ENCODE results near the gene THSD4. TPM values are rescaled to one million over a fixed set of nuclear protein-coding genes. Genes with fewer than 3 reads are reported as not detected.

THSD4 gene
- total RNA-seq, 1 experiment from 2014 or later, result 29.0 TPM

- Histone ChIP-seq H3K9me3 (ENCODE audit: low read length) (no peaks in the 10 kb centered on the region), H3F3A (ENCODE audit: low read length, unreplicated experiment) (no peaks in the 10 kb centered on the region), H3K4me2 (ENCODE audit: low read length) (no peak overlapping the region), H3K4me3 (ENCODE audit: low read length) (no peak overlapping the region), H3K4me1 (ENCODE audit: insufficient read depth, low read length) (no peaks in the 10 kb centered on the region), H3K27me3 (ENCODE audit: low read length) (no peaks in the 10 kb centered on the region), H3K9ac (ENCODE audit: low read length) (no peak overlapping the region), H2AFZ (ENCODE audit: low read length) (no peak overlapping the region), H3K79me2 (ENCODE audit: low read length) (no peaks in the 10 kb centered on the region), H3K36me3 (ENCODE audit: low read depth, low read length) (peaks cover 15% of the 10 kb centered on the region), H3K27ac (ENCODE audit: low read length) (no peak overlapping the region), H4K20me1 (ENCODE audit: low read length) (no peaks in the 10 kb centered on the region), H3K9me2 (replicated peaks; ENCODE audit: low read length) (no peaks in the 10 kb centered on the region)
- no TSS peak for BruUV-seq (replicated peaks)
- POLR2A ChIA-PET (ENCODE audit: unreplicated experiment), result no interaction called here
- no peak for ATAC-seq
- CTCF ChIA-PET, result no interaction called here
- intact Hi-C loops (cut with micrococcal nuclease), result no loop called here
- TF ChIP-seq CTCF (conservative IDR thresholded peaks at IDR 0.05; ENCODE audit: low read depth, low read length), result no peak
- no peak for TF ChIP-seq EZH2 (IDR thresholded peaks at IDR 0.05; ENCODE audit: low read length, unreplicated experiment)
- TF ChIP-seq EZH2phosphoT487 (IDR thresholded peaks at IDR 0.05; ENCODE audit: borderline replicate concordance, low read length), result no peak
- no peak for DNase-seq
These were observed 108.8 kb downstream of the THSD4 start for GRCh38 chr15:71224024-71224423.

GRCh38 chr15:71225851-71226250 lies 110.6 kb downstream of the THSD4 start:
- H3K9me3 ChIP-seq (ENCODE audit: low read length), result no peaks in the 10 kb centered on the region
- CTCF ChIA-PET, result no interaction called here
- no peak overlapping the region for H3K4me3 ChIP-seq (ENCODE audit: low read length)
- H3K27ac ChIP-seq (ENCODE audit: low read length), result no peak overlapping the region
- no peaks in the 10 kb centered on the region for H3K4me1 ChIP-seq (ENCODE audit: insufficient read depth, low read length)
- TF ChIP-seq EZH2 (IDR thresholded peaks at IDR 0.05; ENCODE audit: low read length, unreplicated experiment) (no peak), CTCF (conservative IDR thresholded peaks at IDR 0.05; ENCODE audit: low read depth, low read length) (no peak), EZH2phosphoT487 (IDR thresholded peaks at IDR 0.05; ENCODE audit: borderline replicate concordance, low read length) (no peak)
- no peaks in the 10 kb centered on the region for H3F3A ChIP-seq (ENCODE audit: low read length, unreplicated experiment)
- H3K36me3 ChIP-seq (ENCODE audit: low read depth, low read length), result peaks cover 5% of the 10 kb centered on the region; the same call in 1 of the 2 replicates
- DNase-seq (no peak), ATAC-seq (no peak)
- H3K9ac ChIP-seq (ENCODE audit: low read length), result no peak overlapping the region
- POLR2A ChIA-PET (ENCODE audit: unreplicated experiment), result no interaction called here
- no peaks in the 10 kb centered on the region for H4K20me1 ChIP-seq (ENCODE audit: low read length)
- no peak overlapping the region for H3K4me2 ChIP-seq (ENCODE audit: low read length)
- H3K79me2 ChIP-seq (ENCODE audit: low read length), result no peaks in the 10 kb centered on the region
- no peaks in the 10 kb centered on the region for H3K9me2 ChIP-seq (replicated peaks; ENCODE audit: low read length)
- no peaks in the 10 kb centered on the region for H3K27me3 ChIP-seq (ENCODE audit: low read length)
- intact Hi-C loops (cut with micrococcal nuclease), result no loop called here
- BruUV-seq (replicated peaks), result no TSS peak
- no peak overlapping the region for H2AFZ ChIP-seq (ENCODE audit: low read length)

GRCh38 chr15:71226536-71227455 lies 111.5 kb downstream of the THSD4 start:
- no peaks in the 10 kb centered on the region for H3K27me3 ChIP-seq (ENCODE audit: low read length)
- H4K20me1 ChIP-seq (ENCODE audit: low read length), result no peaks in the 10 kb centered on the region
- H3K36me3 ChIP-seq (ENCODE audit: low read depth, low read length), result no peaks in the 10 kb centered on the region; the same call in 1 of the 2 replicates
- no peaks in the 10 kb centered on the region for H3K9me3 ChIP-seq (ENCODE audit: low read length)
- H3K9me2 ChIP-seq (replicated peaks; ENCODE audit: low read length), result no peaks in the 10 kb centered on the region
- CTCF ChIA-PET, result no interaction called here
- no peaks in the 10 kb centered on the region for H3K79me2 ChIP-seq (ENCODE audit: low read length)
- no peak for TF ChIP-seq EZH2phosphoT487 (IDR thresholded peaks at IDR 0.05; ENCODE audit: borderline replicate concordance, low read length)
- no peak for TF ChIP-seq EZH2 (IDR thresholded peaks at IDR 0.05; ENCODE audit: low read length, unreplicated experiment)
- no peak for TF ChIP-seq CTCF (conservative IDR thresholded peaks at IDR 0.05; ENCODE audit: low read depth, low read length)
- intact Hi-C loops (cut with micrococcal nuclease), result no loop called here
- DNase-seq (no peak), ATAC-seq (no peak)
- no peak overlapping the region for H2AFZ ChIP-seq (ENCODE audit: low read length)
- H3K27ac ChIP-seq (ENCODE audit: low read length), result no peak overlapping the region
- no peaks in the 10 kb centered on the region for H3K4me1 ChIP-seq (ENCODE audit: insufficient read depth, low read length)
- no TSS peak for BruUV-seq (replicated peaks)
- no peak overlapping the region for H3K4me2 ChIP-seq (ENCODE audit: low read length)
- H3K9ac ChIP-seq (ENCODE audit: low read length), result no peak overlapping the region
- no peaks in the 10 kb centered on the region for H3F3A ChIP-seq (ENCODE audit: low read length, unreplicated experiment)
- no peak overlapping the region for H3K4me3 ChIP-seq (ENCODE audit: low read length)
- POLR2A ChIA-PET (ENCODE audit: unreplicated experiment), result no interaction called here
